ENCODE measurements around the gene GRK5. TPM values are rescaled to one million over a fixed set of nuclear protein-coding genes. Genes with fewer than 3 reads are reported as not detected.

GRK5 gene
- total RNA-seq, 4 donors from 2014 or later, result 5.4 to 13.0 (median 10.6) TPM

DNA sequence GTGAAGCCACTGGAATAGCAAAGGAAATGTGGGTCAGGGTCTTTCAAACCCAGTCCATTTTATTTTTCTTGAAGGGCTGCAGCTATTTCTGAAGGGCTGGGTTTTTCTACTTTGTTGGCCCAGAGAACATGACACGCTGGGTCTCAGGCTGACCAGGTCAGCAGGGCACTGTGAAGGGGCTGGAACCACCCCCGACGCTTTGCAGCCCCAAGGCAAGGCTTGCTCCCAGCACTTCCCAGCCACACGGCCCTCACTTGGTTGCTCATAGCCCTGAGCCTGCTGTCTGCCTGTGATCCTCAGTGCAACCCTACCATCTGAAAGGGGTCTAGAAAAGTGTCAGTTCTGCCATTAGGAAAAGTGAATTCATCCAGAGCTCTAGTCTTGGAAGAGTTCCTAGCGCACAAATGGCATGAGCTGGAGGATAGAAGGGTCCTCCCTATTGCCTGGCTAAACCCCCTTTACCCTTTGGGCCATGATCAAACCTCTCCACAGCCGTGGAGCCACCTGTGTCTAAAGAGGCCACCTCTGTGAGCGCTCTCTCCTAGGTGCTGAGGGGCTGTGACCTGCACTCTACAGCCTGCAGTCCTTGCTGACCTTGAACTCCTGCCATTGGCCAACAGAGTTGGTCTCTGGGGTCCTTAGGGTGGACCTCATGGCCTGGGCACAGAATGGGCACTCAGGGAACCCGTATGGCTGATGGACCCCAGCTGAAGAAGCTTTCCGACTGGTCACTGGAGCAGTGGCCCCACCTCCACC, 203.2 kb downstream of the GRK5 start:
- DNase-seq (ENCODE audit: low spot score in 2 of 2), result no peak
- intact Hi-C loops (cut with DNase I; ENCODE audit: low total_unique reads), result loop anchor here (10.0 kb wide), 1 partner anchor 206 kb away; the partner anchor contains the start of gene GRK5

DNA sequence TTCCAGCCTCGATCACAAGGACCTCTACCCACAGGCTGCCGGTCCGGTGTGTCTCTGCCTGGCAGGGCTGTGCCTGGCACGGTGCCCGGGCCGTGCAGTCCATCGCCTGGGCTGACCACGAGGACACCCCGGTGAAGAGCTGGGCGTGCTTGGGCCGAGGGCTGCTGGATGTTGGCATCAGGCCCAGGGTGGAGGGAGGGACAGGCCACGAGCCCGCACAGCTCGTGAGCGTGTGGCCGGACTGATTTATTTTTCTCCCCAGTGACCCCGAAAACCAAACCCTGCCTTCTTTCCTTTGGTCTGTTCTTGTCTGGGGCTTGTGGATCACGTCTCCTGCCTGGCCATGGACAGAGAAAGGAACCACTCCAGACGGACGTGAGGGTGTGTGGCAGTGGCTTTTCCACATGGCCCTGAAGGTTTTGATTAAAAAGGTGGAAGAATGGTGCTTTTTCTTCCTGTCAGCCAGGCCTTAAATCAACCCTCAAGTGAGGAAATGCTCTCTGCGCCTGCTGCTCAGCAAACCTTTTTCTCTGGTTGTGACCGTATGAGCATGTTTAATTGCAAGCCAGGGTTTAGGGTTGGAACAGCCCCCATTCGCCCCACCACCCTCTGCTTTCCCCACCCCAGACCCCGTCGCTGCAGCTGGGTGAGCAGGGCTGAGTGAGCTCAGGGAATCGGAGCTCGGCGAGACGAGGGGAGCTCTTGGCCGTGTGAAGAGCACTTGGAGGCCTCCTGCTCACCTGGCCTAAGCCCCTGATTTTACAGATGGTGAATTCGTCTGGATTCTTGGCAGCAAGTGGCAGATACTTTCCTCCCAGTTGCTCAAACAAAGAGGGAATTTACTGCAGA, 205.1 kb downstream of the GRK5 start:
- TF ChIP-seq, protein P1, sequence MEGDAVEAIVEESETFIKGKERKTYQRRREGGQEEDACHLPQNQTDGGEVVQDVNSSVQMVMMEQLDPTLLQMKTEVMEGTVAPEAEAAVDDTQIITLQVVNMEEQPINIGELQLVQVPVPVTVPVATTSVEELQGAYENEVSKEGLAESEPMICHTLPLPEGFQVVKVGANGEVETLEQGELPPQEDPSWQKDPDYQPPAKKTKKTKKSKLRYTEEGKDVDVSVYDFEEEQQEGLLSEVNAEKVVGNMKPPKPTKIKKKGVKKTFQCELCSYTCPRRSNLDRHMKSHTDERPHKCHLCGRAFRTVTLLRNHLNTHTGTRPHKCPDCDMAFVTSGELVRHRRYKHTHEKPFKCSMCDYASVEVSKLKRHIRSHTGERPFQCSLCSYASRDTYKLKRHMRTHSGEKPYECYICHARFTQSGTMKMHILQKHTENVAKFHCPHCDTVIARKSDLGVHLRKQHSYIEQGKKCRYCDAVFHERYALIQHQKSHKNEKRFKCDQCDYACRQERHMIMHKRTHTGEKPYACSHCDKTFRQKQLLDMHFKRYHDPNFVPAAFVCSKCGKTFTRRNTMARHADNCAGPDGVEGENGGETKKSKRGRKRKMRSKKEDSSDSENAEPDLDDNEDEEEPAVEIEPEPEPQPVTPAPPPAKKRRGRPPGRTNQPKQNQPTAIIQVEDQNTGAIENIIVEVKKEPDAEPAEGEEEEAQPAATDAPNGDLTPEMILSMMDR (IDR thresholded peaks at IDR 0.05), result no peak
- TF ChIP-seq POLR2A (IDR thresholded peaks at IDR 0.05), result no peak
- no peak overlapping the region for H3K4me3 ChIP-seq (ENCODE audit: low read depth, poor library complexity, severe bottlenecking)
- peak; percentile 64 to 93 for DNase-seq (ENCODE audit: low spot score in 2 of 2)
- intact Hi-C loops (cut with DNase I; ENCODE audit: low total_unique reads), result loop anchor here (10.0 kb wide), 1 partner anchor 208 kb away; the partner anchor contains the start of gene GRK5
- 46 to 55% methylated on average over 30 to 31 of the region's 31 CpGs for WGBS, 2 donors

More for the DNA sequence above, 203.2 kb downstream of the GRK5 start:
- 86 to 87% methylated on average over 9 of the region's 9 CpGs for WGBS, 2 donors
- TF ChIP-seq, protein P1 (IDR thresholded peaks at IDR 0.05), result no peak
- TF ChIP-seq POLR2A (IDR thresholded peaks at IDR 0.05), result no peak
- H3K4me3 ChIP-seq (ENCODE audit: low read depth, poor library complexity, severe bottlenecking), result no peak overlapping the region

DNA sequence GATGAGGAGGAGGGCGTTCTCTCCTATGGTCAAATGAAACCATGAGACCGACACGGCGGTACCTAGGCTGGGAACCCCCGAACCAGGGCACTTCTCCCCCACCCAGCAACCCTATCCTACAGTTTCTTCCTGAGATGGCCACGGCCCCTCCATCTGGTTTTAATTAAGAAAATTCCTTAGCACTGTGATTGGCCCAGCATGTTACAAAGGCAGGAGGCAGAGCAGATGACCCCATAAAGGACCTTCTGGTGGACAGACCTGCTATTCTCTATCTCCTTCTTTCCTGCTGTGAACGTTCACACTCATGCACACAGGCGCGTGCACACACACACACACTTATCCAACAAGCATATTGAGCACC, 205.7 kb downstream of the GRK5 start:
- no peak overlapping the region for H3K4me3 ChIP-seq (ENCODE audit: low read depth, poor library complexity, severe bottlenecking)
- intact Hi-C loops (cut with DNase I; ENCODE audit: low total_unique reads), result loop anchor here (10.0 kb wide), 1 partner anchor 208 kb away; the partner anchor contains the start of gene GRK5
- no peak for DNase-seq (ENCODE audit: low spot score in 2 of 2)
- WGBS, 2 donors, result 86% methylated on average over 9 of the region's 9 CpGs
- TF ChIP-seq, protein P1 (IDR thresholded peaks at IDR 0.05), result no peak
- TF ChIP-seq POLR2A (IDR thresholded peaks at IDR 0.05), result no peak

DNA sequence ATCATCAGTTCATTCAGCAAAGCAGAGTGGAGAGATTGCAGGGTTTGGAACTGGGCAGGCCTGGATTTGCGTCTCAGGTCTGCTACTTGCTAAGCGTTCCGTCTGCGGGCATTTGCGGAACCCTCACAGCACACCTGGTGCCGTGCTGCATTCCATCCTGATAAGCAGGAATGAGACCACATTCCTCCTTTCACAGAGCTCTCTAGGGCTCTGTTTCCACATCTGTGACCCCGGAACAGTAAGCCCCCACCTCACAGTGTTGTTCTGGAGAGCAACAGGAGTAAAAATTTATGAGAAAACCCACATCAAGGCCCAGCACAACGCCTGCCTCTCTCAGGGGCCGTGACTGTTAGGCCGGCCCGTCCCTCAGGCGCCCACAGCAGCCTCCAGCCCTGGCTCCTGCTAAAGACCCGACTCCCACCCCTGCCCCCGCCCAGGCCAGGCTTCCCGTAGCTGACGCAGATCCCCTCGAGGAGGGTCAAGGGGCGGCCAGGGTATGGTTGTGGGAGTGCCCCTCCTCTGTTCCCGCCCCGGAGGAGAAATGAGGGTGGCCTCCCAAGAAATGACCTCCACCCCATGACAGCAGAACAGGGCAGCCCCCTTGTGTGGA, 206.2 kb downstream of the GRK5 start:
- no peak overlapping the region for H3K4me3 ChIP-seq (ENCODE audit: low read depth, poor library complexity, severe bottlenecking)
- no peak for DNase-seq (ENCODE audit: low spot score in 2 of 2)
- WGBS, 2 donors, result 84 to 86% methylated on average over 13 to 20 of the region's 20 CpGs
- intact Hi-C loops (cut with DNase I; ENCODE audit: low total_unique reads), result loop anchor here (10.0 kb wide), 1 partner anchor 209 kb away; the partner anchor contains the start of gene GRK5
- TF ChIP-seq POLR2A (IDR thresholded peaks at IDR 0.05), result no peak
- TF ChIP-seq, protein P1 (IDR thresholded peaks at IDR 0.05), result no peak

DNA sequence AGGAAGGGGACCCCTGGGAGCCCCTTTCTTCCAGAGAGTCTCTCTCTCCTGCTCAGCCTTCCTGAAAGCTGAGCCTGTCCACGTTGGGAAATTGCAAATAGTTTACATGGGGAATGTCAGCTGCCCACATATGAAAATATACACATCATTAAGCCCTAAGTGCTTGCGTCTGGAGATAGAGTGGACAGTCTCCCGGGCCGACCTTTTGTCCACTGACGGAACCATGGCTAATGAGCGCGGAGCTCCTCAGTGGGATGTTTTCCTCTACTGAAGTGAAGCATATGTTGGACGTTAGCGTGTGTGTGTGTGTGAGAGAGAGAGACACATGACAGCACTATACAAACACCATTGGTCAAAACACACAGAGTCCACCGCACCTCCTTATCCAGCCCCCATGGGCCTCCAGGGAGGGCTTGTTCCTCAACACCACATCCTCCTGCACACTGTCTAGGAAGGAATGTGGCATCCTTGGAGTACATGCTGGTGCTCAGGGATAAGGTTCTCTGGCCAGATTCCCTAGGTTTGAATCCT, 206.8 kb downstream of the GRK5 start:
- no peak for DNase-seq (ENCODE audit: low spot score in 2 of 2)
- H3K4me3 ChIP-seq (ENCODE audit: low read depth, poor library complexity, severe bottlenecking), result no peak overlapping the region
- intact Hi-C loops (cut with DNase I; ENCODE audit: low total_unique reads), result loop anchor here (10.0 kb wide), 1 partner anchor 209 kb away; the partner anchor contains the start of gene GRK5
- TF ChIP-seq, protein P1 (IDR thresholded peaks at IDR 0.05), result no peak
- no peak for TF ChIP-seq POLR2A (IDR thresholded peaks at IDR 0.05)
- WGBS, 2 donors, result 75 to 79% methylated on average over 10 of the region's 10 CpGs

Data from lower leg skin (tissue), 4 donors.